Smooth muscle cell (in vitro differentiated cells): ENCODE measurements around the gene TMEM178B. TPM values are rescaled to one million over a fixed set of nuclear protein-coding genes. Genes with fewer than 3 reads are reported as not detected.
A peak's percentile ranks its signal among the peaks of the same experiment; 100 is the strongest.

Experiments
- DNase-seq: peaks from one replicate; lab custom pipeline; 2025; ENCODE audit not compliant: unreplicated experiment; lab: John Stamatoyannopoulos, UW
- H2AFZ ChIP-seq: fragments of 200-600 bp; sonication (generic); 2 replicates; pipeline ENCODE4 v1.6.0; 2016; ENCODE audit warnings: antibody characterized with exemption, low read depth, mild to moderate bottlenecking
- H3F3A ChIP-seq: fragments of 200-600 bp; sonication (generic); 2 replicates; pipeline ENCODE4 v1.6.0; 2017; ENCODE audit warnings: antibody characterized with exemption, low read depth
- H3K27ac ChIP-seq: fragments of 200-600 bp; sonication (generic); 2 replicates; pipeline ENCODE4 v1.5.1; 2016; ENCODE audit warnings: low read depth, mild to moderate bottlenecking
- H3K27me3 ChIP-seq: fragments of 200-600 bp; sonication (generic); 2 replicates; pipeline ENCODE4 v1.6.1; 2016; ENCODE audit warnings: low read depth, mild to moderate bottlenecking
- H3K36me3 ChIP-seq: fragments of 200-600 bp; sonication (generic); 2 replicates; pipeline ENCODE4 v1.5.1; 2016; ENCODE audit warnings: low read depth
- H3K4me1 ChIP-seq: fragments of 200-600 bp; sonication (generic); 2 replicates; pipeline ENCODE4 v1.5.1; 2016; ENCODE audit warnings: low read depth
- H3K4me2 ChIP-seq: fragments of 200-600 bp; sonication (generic); 2 replicates; pipeline ENCODE4 v1.6.0; 2016; ENCODE audit warnings: mild to moderate bottlenecking
- H3K4me3 ChIP-seq: fragments of 200-600 bp; sonication (generic); 2 replicates; pipeline ENCODE4 v1.5.1; 2016; ENCODE audit warnings: mild to moderate bottlenecking
- H3K79me2 ChIP-seq: fragments of 200-600 bp; sonication (generic); 2 replicates; pipeline ENCODE4 v1.6.0; 2016; ENCODE audit warnings: low read depth, mild to moderate bottlenecking
- H3K9ac ChIP-seq: fragments of 200-600 bp; sonication (generic); 2 replicates; pipeline ENCODE4 v1.6.0; 2016; ENCODE audit warnings: low read depth
- H3K9me3 ChIP-seq: fragments of 200-600 bp; sonication (generic); replicated peaks from 2 replicates; pipeline ENCODE4 v1.5.1; 2016; ENCODE audit warnings: low read depth
- H4K20me1 ChIP-seq: fragments of 200-600 bp; sonication (generic); 2 replicates; pipeline ENCODE4 v1.6.0; 2016; ENCODE audit warnings: low read depth
- WGBS: methylation state at CpG from one replicate; pipeline ENCODE4 v1.1.7; 2016; ENCODE audit warnings: low lambda C conversion rate; 5-methylcytosine and 5-hydroxymethylcytosine counted together
- polyA plus RNA-seq: library from polyadenylated mRNA; unstranded; fragments of >200 nt; fragmentation: Nextera tagmentation; extraction: Ambion mirVana; gene quantifications from 2 replicates; pipeline ENCODE4 v1.2.1, GENCODE V29; 2016
- total RNA-seq: library from RNA; depleted of rRNA; stranded (reverse); fragments of >200 nt; gene quantifications from 2 replicates; pipeline ENCODE4 v1.2.3, GENCODE V29; 2014
- TF ChIP-seq, protein P1 (sequence below): fragments of 200-600 bp; sonication (generic); IDR thresholded peaks from 2 replicates; pipeline ENCODE4 v1.5.1; 2017; ENCODE audit warnings: borderline replicate concordance, mild to moderate bottlenecking, antibody characterized with exemption; ENCODE audit not compliant: insufficient read depth, poor library complexity, severe bottlenecking

TMEM178B gene
- total and polyA plus RNA-seq, 2 experiments from 2014 or later = 0.72 TPM; not detected in 1

DNA sequence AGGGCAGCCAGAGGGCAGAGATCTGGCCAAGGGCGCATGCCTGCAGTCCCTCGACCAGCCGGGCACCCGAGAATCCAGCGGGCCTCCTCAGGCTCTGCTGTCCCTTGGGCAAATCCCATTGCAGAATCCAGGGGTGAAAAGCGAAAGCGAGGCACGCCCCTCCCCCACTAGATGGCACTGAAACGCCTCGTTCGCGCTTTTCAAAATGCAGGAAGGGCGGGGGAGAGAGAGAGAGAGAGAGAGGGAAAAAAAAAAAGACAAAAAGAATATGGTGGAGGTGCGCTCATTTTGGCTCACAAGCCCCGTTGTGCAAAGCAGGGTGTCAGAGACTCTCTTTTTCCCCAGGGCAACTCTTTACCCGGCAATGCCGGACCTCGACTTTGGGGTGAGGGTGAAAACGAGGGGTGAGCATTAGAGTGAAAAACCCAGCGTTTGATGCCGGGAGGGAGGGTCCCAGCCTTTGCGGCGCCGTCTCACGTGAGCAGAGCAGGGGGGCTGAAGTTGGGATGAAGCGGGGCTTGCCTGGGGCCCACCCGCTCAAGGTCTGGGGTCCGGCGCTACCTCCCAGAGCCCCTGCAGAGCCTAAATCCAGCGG, 2.5 kb upstream of the TMEM178B start:
- Histone ChIP-seq H3K4me1 (peaks cover 32% of the 10 kb centered on the region), H4K20me1 (no peaks in the 10 kb centered on the region), H3K9me3 (no peaks in the 10 kb centered on the region), H3K79me2 (no peaks in the 10 kb centered on the region), H3K36me3 (no peaks in the 10 kb centered on the region), H3F3A (no peaks in the 10 kb centered on the region), H3K27ac (no peak overlapping the region), H3K27me3 (peaks cover 73% of the 10 kb centered on the region), H3K4me2 (peak overlapping the region; percentile 95), H3K9ac (no peak overlapping the region), H3K4me3 (peak overlapping the region; percentile 50), H2AFZ (no peak overlapping the region)
- 6% methylated on average over 30 of the region's 30 CpGs for WGBS
- TF ChIP-seq, protein P1, sequence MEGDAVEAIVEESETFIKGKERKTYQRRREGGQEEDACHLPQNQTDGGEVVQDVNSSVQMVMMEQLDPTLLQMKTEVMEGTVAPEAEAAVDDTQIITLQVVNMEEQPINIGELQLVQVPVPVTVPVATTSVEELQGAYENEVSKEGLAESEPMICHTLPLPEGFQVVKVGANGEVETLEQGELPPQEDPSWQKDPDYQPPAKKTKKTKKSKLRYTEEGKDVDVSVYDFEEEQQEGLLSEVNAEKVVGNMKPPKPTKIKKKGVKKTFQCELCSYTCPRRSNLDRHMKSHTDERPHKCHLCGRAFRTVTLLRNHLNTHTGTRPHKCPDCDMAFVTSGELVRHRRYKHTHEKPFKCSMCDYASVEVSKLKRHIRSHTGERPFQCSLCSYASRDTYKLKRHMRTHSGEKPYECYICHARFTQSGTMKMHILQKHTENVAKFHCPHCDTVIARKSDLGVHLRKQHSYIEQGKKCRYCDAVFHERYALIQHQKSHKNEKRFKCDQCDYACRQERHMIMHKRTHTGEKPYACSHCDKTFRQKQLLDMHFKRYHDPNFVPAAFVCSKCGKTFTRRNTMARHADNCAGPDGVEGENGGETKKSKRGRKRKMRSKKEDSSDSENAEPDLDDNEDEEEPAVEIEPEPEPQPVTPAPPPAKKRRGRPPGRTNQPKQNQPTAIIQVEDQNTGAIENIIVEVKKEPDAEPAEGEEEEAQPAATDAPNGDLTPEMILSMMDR = no peak
- DNase-seq = no peak

DNA sequence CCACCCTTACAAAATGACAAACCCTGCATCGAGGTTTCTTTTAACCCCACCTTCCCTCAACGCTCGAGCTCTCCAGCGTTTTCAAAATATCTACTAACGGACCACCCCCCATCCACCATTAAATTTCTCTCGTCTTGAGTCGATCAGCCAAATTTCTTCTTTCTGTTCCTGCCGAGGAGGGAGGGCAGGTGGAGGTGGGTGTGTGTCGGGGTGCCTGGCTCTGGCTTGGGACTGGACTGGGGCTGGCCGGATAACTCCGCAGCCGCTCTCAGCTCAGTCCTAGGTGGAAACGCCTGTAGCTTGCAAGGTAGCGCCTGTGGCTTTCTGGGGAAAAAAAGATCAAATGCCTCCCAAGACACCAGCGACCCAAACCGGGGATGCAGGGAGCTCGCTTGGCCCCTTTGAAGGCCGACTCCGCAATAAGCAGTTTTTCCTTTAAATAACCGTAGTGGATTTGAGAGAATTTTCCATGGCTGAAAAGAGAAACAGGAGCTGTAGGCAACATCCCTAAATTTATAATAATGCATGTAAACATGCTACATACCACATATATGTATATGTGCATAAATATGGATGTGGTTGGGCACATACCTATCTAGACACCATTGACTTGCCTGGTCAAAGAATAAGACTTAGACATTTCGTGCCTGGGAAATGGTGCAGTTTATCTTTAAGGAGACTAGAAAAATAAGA, 1.9 kb upstream of the TMEM178B start:
- Histone ChIP-seq H3K4me3 (peak overlapping the region; percentile 50), H3F3A (no peaks in the 10 kb centered on the region), H4K20me1 (no peaks in the 10 kb centered on the region), H3K27me3 (peaks cover 80% of the 10 kb centered on the region), H3K4me2 (peak overlapping the region; percentile 95), H3K36me3 (no peaks in the 10 kb centered on the region), H3K9me3 (no peaks in the 10 kb centered on the region), H2AFZ (peak overlapping the region; percentile 36), H3K79me2 (no peaks in the 10 kb centered on the region), H3K4me1 (peaks cover 32% of the 10 kb centered on the region), H3K9ac (no peak overlapping the region), H3K27ac (no peak overlapping the region)
- no peak for DNase-seq
- 7% methylated on average over 21 of the region's 21 CpGs for WGBS
- TF ChIP-seq, protein P1 = no peak

DNA sequence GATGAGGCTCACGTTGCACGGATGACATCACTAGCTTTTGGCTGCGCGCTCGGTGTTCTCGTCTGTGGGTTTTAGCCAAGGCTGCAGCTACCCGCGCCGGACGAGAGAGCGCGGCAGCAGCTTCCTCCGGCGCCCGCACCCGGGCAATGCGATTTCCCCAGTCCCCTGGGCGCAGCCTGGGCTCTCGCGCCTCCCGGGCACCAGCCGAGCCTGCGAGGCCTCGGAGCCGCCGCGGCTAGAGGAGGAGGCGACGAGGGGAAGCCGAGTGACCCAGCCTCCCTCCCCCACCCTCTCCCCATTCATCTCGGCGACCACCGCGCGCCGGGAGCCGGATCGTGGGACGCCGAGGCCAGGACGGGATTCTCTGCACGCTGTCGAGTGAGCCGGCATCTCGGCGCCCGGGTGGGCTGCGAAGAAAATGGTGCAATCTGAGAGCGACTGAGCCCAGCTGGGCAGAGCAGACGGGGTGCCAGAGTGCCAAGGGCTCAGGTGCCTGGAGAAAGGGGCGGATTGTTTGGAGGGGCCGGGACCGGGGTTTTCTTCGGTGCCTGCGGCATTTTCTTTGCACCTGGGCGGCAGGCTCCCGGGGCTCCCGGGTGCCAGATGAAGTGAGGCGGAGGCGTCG, 1.2 kb upstream of the TMEM178B start:
- Histone ChIP-seq H3K27me3 (peaks cover 87% of the 10 kb centered on the region), H3K4me2 (peak overlapping the region; percentile 95), H3K9ac (no peak overlapping the region), H2AFZ (peak overlapping the region; percentile 36), H3K79me2 (no peaks in the 10 kb centered on the region), H4K20me1 (no peaks in the 10 kb centered on the region), H3K4me1 (peaks cover 32% of the 10 kb centered on the region), H3K27ac (no peak overlapping the region), H3K36me3 (no peaks in the 10 kb centered on the region), H3K4me3 (peak overlapping the region; percentile 50), H3K9me3 (no peaks in the 10 kb centered on the region), H3F3A (no peaks in the 10 kb centered on the region)
- TF ChIP-seq, protein P1 = no peak
- under 1% methylated on average over 61 of the region's 61 CpGs for WGBS
- DNase-seq = no peak
